Trophoblast cell (in vitro differentiated cells and primary cell): ENCODE data around the gene OSGEP.

Experiments used
- DNase-seq, 2 donors: peaks; one replicate each; pipeline ENCODE4 v3.0.0-alpha.2; 2016
- H2AFZ ChIP-seq: 2 replicates; pipeline ENCODE4 v1.6.1; 2013; ENCODE audit warnings: low read length, moderate library complexity, mild to moderate bottlenecking; ENCODE audit not compliant: insufficient read depth, poor library complexity
- H2AK5ac ChIP-seq: 2 replicates; pipeline ENCODE4 v1.6.1; 2013; ENCODE audit warnings: mild to moderate bottlenecking, low read length
- H2BK120ac ChIP-seq: 2 replicates; pipeline ENCODE4 v1.6.1; 2013; ENCODE audit warnings: low read length, mild to moderate bottlenecking, moderate library complexity; ENCODE audit not compliant: insufficient read depth, poor library complexity
- H2BK12ac ChIP-seq: 2 replicates; pipeline ENCODE4 v1.6.1; 2013; ENCODE audit warnings: mild to moderate bottlenecking, low read length, moderate library complexity
- H2BK5ac ChIP-seq: 2 replicates; pipeline ENCODE4 v1.6.1; 2013; ENCODE audit warnings: low read length, low read depth, moderate library complexity, mild to moderate bottlenecking; ENCODE audit not compliant: poor library complexity
- H3K14ac ChIP-seq: 2 replicates; pipeline ENCODE4 v1.6.1; 2013; ENCODE audit warnings: mild to moderate bottlenecking, low read length
- H3K18ac ChIP-seq: 2 replicates; pipeline ENCODE4 v1.6.1; 2013; ENCODE audit warnings: mild to moderate bottlenecking, low read length
- H3K23ac ChIP-seq: 2 replicates; pipeline ENCODE4 v1.6.1; 2013; ENCODE audit warnings: low read length
- H3K27ac ChIP-seq: 2 replicates; pipeline ENCODE4 v1.5.1; 2013; ENCODE audit warnings: low read depth, mild to moderate bottlenecking, inconsistent platforms, low read length, moderate library complexity
- H3K27me3 ChIP-seq: 2 replicates; pipeline ENCODE4 v1.6.1; 2013; ENCODE audit warnings: inconsistent platforms, mild to moderate bottlenecking, low read length, moderate library complexity; ENCODE audit not compliant: insufficient read depth
- H3K36me3 ChIP-seq, 2 experiments: 1 replicate in 1 of 2; 2 replicates in 1 of 2; pipeline ENCODE4 v1.6.1; 2013; ENCODE audit warnings: low read length in 2 of 2, mild to moderate bottlenecking in 2 of 2, moderate library complexity in 1 of 2; ENCODE audit not compliant: insufficient read depth in 2 of 2, control insufficient read depth in 1 of 2
- H3K4ac ChIP-seq: 2 replicates; pipeline ENCODE4 v1.6.1; 2013; ENCODE audit warnings: low read depth, mild to moderate bottlenecking, low read length, moderate library complexity
- H3K4me1 ChIP-seq, 2 experiments: 1 replicate in 1 of 2; 2 replicates in 1 of 2; pipeline ENCODE4 v1.6.1; 2013; ENCODE audit warnings: low read length in 2 of 2, mild to moderate bottlenecking in 2 of 2, moderate library complexity in 1 of 2; ENCODE audit not compliant: insufficient read depth in 2 of 2, control insufficient read depth in 1 of 2
- H3K4me2 ChIP-seq: 2 replicates; pipeline ENCODE4 v1.6.1; 2013; ENCODE audit warnings: inconsistent platforms, mild to moderate bottlenecking, low read length, moderate library complexity
- H3K4me3 ChIP-seq: 2 replicates; pipeline ENCODE4 v1.5.1; 2013; ENCODE audit warnings: mild to moderate bottlenecking, low read depth, low read length, inconsistent platforms
- H3K79me1 ChIP-seq: one replicate; pipeline ENCODE4 v1.6.1; 2013; ENCODE audit warnings: low read length
- H3K79me2 ChIP-seq: 2 replicates; pipeline ENCODE4 v1.6.1; 2013; ENCODE audit warnings: low read length, mild to moderate bottlenecking; ENCODE audit not compliant: control insufficient read depth, insufficient read depth, poor library complexity
- H3K9ac ChIP-seq: 2 replicates; pipeline ENCODE4 v1.6.1; 2013; ENCODE audit warnings: mild to moderate bottlenecking, low read length
- H3K9me3 ChIP-seq: 2 replicates; pipeline ENCODE4 v1.6.1; 2013; ENCODE audit warnings: low read depth, mild to moderate bottlenecking, control low read depth, inconsistent platforms, low read length; ENCODE audit not compliant: insufficient read depth
- H4K12ac ChIP-seq: 2 replicates; pipeline ENCODE4 v1.6.1; 2013; ENCODE audit warnings: low read depth, mild to moderate bottlenecking, low read length, moderate library complexity
- H4K8ac ChIP-seq: 2 replicates; pipeline ENCODE4 v1.6.1; 2013; ENCODE audit warnings: low read depth, mild to moderate bottlenecking, low read length, moderate library complexity
- H4K91ac ChIP-seq: one replicate; pipeline ENCODE4 v1.6.1; 2013; ENCODE audit warnings: low read depth, mild to moderate bottlenecking, low read length, moderate library complexity
- WGBS: extraction: QIAGEN DNeasy Blood & Tissue Kit; methylation state at CpG from one replicate; pipeline ENCODE4 v1.1.7; 2013; ENCODE audit warnings: missing lambda C conversion rate; ENCODE audit not compliant: insufficient read length, insufficient coverage; ENCODE audit errors: extremely low coverage; 5-methylcytosine and 5-hydroxymethylcytosine counted together

Gene OSGEP

GRCh38 chr14:20435582-20436362, 18.8 kb downstream of the OSGEP start, which contains the start of gene KLHL33:
TSS of gene KLHL33 (minus strand) at chr14:20436166. CDS start at chr14:20435811, 355 bp downstream.
- Histone ChIP-seq H3K27ac (no peak within 1 kb of the TSS), H3K4ac (no peak within 1 kb of the TSS), H2BK120ac (no peak within 1 kb of the TSS), H3K9me3 (no peaks in the 10 kb centered on the region), H2AK5ac (no peak within 1 kb of the TSS), H3K79me2 (no peaks in the 10 kb centered on the region), H3K4me1 (no peaks in the 10 kb centered on the region), H4K8ac (no peak within 1 kb of the TSS), H3K36me3 (no peaks in the 10 kb centered on the region), H3K14ac (no peak within 1 kb of the TSS), H3K9ac (no peak within 1 kb of the TSS), H2AFZ (no peak within 1 kb of the TSS), H3K79me1 (no peaks in the 10 kb centered on the region), H3K27me3 (no peaks in the 10 kb centered on the region), H3K18ac (no peak within 1 kb of the TSS), H3K23ac (peak within 1 kb of the TSS; percentile 18), H2BK5ac (no peak within 1 kb of the TSS), H4K91ac (no peak within 1 kb of the TSS), H4K12ac (no peak within 1 kb of the TSS), H3K4me2 (peak within 1 kb of the TSS; percentile 2), H3K4me3 (no peak within 1 kb of the TSS), H2BK12ac (no peak within 1 kb of the TSS)
- no peak for DNase-seq
- WGBS = no CpG with 5 or more reads among the region's 17 CpGs

GRCh38 chr14:20434701-20435581, 19.7 kb downstream of the OSGEP start:
- H3K14ac ChIP-seq = no peak overlapping the region
- H2BK120ac ChIP-seq = no peak overlapping the region
- no peak overlapping the region for H2BK5ac ChIP-seq
- no peak overlapping the region for H2BK12ac ChIP-seq
- no CpG with 5 or more reads among the region's 44 CpGs for WGBS
- no peaks in the 10 kb centered on the region for H3K79me1 ChIP-seq
- H3K18ac ChIP-seq = no peak overlapping the region
- no peak overlapping the region for H3K9ac ChIP-seq
- H3K23ac ChIP-seq = no peak overlapping the region
- no peak overlapping the region for H2AFZ ChIP-seq
- H3K4me3 ChIP-seq = no peak overlapping the region
- H3K9me3 ChIP-seq = peaks cover 2% of the 10 kb centered on the region
- no peak overlapping the region for H3K27ac ChIP-seq
- H3K4me2 ChIP-seq = peak overlapping the region; percentile 2
- H3K79me2 ChIP-seq = no peaks in the 10 kb centered on the region
- H3K4me1 ChIP-seq = no peaks in the 10 kb centered on the region
- no peak overlapping the region for H4K8ac ChIP-seq
- H2AK5ac ChIP-seq = no peak overlapping the region
- no peak overlapping the region for H4K12ac ChIP-seq
- DNase-seq = no peak
- no peak overlapping the region for H4K91ac ChIP-seq
- no peaks in the 10 kb centered on the region for H3K36me3 ChIP-seq
- H3K4ac ChIP-seq = no peak overlapping the region
- H3K27me3 ChIP-seq = no peaks in the 10 kb centered on the region

GRCh38 chr14:20429801-20430669, 24.6 kb downstream of the OSGEP start:
- no peaks in the 10 kb centered on the region for H3K79me1 ChIP-seq
- no peak overlapping the region for H2AK5ac ChIP-seq
- no peak overlapping the region for H4K91ac ChIP-seq
- WGBS = no CpG with 5 or more reads among the region's 30 CpGs
- no peak overlapping the region for H3K14ac ChIP-seq
- no peak overlapping the region for H4K12ac ChIP-seq
- H3K27me3 ChIP-seq = no peaks in the 10 kb centered on the region
- no peak overlapping the region for H2BK12ac ChIP-seq
- no peak overlapping the region for H3K18ac ChIP-seq
- peaks cover 4 to 6% of the 10 kb centered on the region in 2 experiments for H3K4me1 ChIP-seq
- no peak overlapping the region for H3K4ac ChIP-seq
- H3K4me2 ChIP-seq = no peak overlapping the region
- H4K8ac ChIP-seq = no peak overlapping the region
- H3K27ac ChIP-seq = no peak overlapping the region
- DNase-seq = no peak
- H3K36me3 ChIP-seq = no peaks in the 10 kb centered on the region
- H3K9me3 ChIP-seq = peaks cover 3% of the 10 kb centered on the region
- H2AFZ ChIP-seq = no peak overlapping the region
- H3K23ac ChIP-seq = no peak overlapping the region
- no peak overlapping the region for H3K9ac ChIP-seq
- no peak overlapping the region for H2BK120ac ChIP-seq
- no peak overlapping the region for H2BK5ac ChIP-seq
- H3K79me2 ChIP-seq = no peaks in the 10 kb centered on the region
- no peak overlapping the region for H3K4me3 ChIP-seq

GRCh38 chr14:20428802-20429201, 25.8 kb downstream of the OSGEP start:
- Histone ChIP-seq H4K12ac (no peak overlapping the region), H3K23ac (no peak overlapping the region), H3K9ac (no peak overlapping the region), H3K36me3 (no peaks in the 10 kb centered on the region), H2AFZ (no peak overlapping the region), H3K18ac (no peak overlapping the region), H4K91ac (no peak overlapping the region), H3K4me2 (no peak overlapping the region), H3K27ac (no peak overlapping the region), H3K14ac (no peak overlapping the region), H4K8ac (no peak overlapping the region), H2BK120ac (no peak overlapping the region), H3K4me3 (no peak overlapping the region), H3K9me3 (peaks cover 3% of the 10 kb centered on the region), H2BK5ac (no peak overlapping the region), H3K4ac (no peak overlapping the region), H2BK12ac (no peak overlapping the region), H3K27me3 (no peaks in the 10 kb centered on the region), H2AK5ac (no peak overlapping the region), H3K79me1 (no peaks in the 10 kb centered on the region), H3K79me2 (no peaks in the 10 kb centered on the region), H3K4me1 (peaks cover 4 to 6% of the 10 kb centered on the region in 2 experiments)
- DNase-seq = no peak
- no CpG with 5 or more reads among the region's 5 CpGs for WGBS
